ENCODE data around the gene CD209.

- TF ChIP-seq POLR2A (IDR thresholded peaks at IDR 0.05) (no peak), CTCF (IDR thresholded peaks at IDR 0.05) (no peak)
Observed at GRCh38 chr19:7706955-7707456, 40.3 kb downstream of the CD209 start.

Measured in uterus (tissue), 2 donors.